ENCODE results near the gene C1orf52.

DNA sequence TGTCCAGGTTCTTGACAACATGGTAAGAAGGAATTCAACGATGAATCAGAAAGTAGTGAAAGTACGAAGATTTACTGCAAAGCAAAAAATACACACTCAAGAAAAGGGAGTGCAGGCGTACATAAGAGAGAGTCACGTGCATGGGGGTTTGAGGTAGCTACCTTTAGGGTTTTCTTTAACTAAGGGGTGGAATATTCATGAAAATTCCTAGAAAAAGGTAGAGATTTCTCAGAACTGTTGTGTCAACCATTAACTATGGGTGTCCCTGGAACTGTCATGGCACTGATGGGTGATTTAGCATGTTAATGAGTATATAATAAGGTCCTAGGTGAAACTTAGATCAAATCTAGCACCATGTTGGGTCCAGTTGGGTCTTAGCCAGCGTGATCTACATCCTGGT lies 36.1 kb downstream of the C1orf52 start:
- TF ChIP-seq CTCF (conservative IDR thresholded peaks at IDR 0.05; ENCODE audit: low read depth, low read length) (no peak), EZH2 (IDR thresholded peaks at IDR 0.05; ENCODE audit: borderline replicate concordance, low read depth, low read length, poor library complexity, severe bottlenecking) (no peak)
